Glutamatergic neuron (in vitro differentiated cells): ENCODE results near the gene CPE. TPM values are rescaled to one million over a fixed set of nuclear protein-coding genes. Genes with fewer than 3 reads are reported as not detected.

Experiments
- DNase-seq: peaks from one replicate; pipeline ENCODE4 v3.0.0; 2022
- H3K27ac Mint-ChIP-seq: one replicate; pipeline ENCODE4 v1.8.0; 2020; ENCODE audit warnings: mild to moderate bottlenecking, mixed read lengths, inconsistent platforms; ENCODE audit not compliant: unreplicated experiment
- H3K27me3 Mint-ChIP-seq: one replicate; pipeline ENCODE4 v1.8.0; 2020; ENCODE audit warnings: mild to moderate bottlenecking, moderate library complexity, mixed read lengths, inconsistent platforms; ENCODE audit not compliant: unreplicated experiment
- H3K36me3 Mint-ChIP-seq: one replicate; pipeline ENCODE4 v1.8.0; 2020; ENCODE audit warnings: mild to moderate bottlenecking, mixed read lengths, inconsistent platforms; ENCODE audit not compliant: unreplicated experiment
- H3K4me1 Mint-ChIP-seq: one replicate; pipeline ENCODE4 v1.8.0; 2020; ENCODE audit warnings: mild to moderate bottlenecking, low read depth, mixed read lengths, inconsistent platforms; ENCODE audit not compliant: unreplicated experiment
- H3K4me3 Mint-ChIP-seq: one replicate; pipeline ENCODE4 v1.8.0; 2020; ENCODE audit warnings: mild to moderate bottlenecking, mixed read lengths, inconsistent platforms; ENCODE audit not compliant: unreplicated experiment
- H3K9me3 Mint-ChIP-seq: one replicate; pipeline ENCODE4 v1.8.0; 2020; ENCODE audit warnings: mild to moderate bottlenecking, moderate library complexity, mixed read lengths, inconsistent platforms; ENCODE audit not compliant: unreplicated experiment
- total RNA-seq: library from RNA; stranded (reverse); fragmentation: NEBNext Ultra II Directional; extraction: Animal tissue kit (Norgen Biotek cat#: 25700); gene quantifications from one replicate; pipeline ENCODE4 v1.2.1, GENCODE V29; 2021; ENCODE audit not compliant: unreplicated experiment
- TF ChIP-seq, protein P1 (sequence below): fragments of 200-600 bp; sonication (generic); IDR thresholded peaks from one replicate; pipeline ENCODE4 v1.5.0; 2021; ENCODE audit not compliant: partially characterized antibody, unreplicated experiment

CPE gene
- total RNA-seq, 1 donor from 2014 or later: 253 TPM

DNA sequence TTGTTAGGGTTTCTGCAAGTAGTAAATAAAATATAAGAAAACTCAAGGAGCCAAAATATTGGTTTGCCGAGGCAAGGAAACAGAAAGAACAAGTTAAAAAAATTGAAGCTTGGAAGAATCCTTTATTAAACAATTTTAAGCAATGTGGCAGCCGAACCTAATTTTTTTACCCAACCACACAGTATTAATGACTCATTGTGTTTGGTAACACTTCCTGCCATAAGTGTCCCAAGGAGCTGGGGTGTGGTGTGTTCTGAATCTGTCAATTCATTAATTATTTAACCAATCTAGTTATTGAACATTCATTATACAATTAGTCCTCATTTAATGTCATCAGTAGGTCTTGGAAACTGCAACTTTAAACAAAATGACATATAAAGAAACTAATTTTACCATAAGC lies 19.3 kb upstream of the CPE start:
- no peak overlapping the region for H3K4me3 Mint-ChIP-seq
- H3K27me3 Mint-ChIP-seq: no peaks in the 10 kb centered on the region
- H3K4me1 Mint-ChIP-seq: peaks cover 12% of the 10 kb centered on the region
- DNase-seq: no peak
- no peak overlapping the region for H3K27ac Mint-ChIP-seq
- no peaks in the 10 kb centered on the region for H3K36me3 Mint-ChIP-seq
- TF ChIP-seq, protein P1, sequence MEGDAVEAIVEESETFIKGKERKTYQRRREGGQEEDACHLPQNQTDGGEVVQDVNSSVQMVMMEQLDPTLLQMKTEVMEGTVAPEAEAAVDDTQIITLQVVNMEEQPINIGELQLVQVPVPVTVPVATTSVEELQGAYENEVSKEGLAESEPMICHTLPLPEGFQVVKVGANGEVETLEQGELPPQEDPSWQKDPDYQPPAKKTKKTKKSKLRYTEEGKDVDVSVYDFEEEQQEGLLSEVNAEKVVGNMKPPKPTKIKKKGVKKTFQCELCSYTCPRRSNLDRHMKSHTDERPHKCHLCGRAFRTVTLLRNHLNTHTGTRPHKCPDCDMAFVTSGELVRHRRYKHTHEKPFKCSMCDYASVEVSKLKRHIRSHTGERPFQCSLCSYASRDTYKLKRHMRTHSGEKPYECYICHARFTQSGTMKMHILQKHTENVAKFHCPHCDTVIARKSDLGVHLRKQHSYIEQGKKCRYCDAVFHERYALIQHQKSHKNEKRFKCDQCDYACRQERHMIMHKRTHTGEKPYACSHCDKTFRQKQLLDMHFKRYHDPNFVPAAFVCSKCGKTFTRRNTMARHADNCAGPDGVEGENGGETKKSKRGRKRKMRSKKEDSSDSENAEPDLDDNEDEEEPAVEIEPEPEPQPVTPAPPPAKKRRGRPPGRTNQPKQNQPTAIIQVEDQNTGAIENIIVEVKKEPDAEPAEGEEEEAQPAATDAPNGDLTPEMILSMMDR: no peak
- no peaks in the 10 kb centered on the region for H3K9me3 Mint-ChIP-seq

DNA sequence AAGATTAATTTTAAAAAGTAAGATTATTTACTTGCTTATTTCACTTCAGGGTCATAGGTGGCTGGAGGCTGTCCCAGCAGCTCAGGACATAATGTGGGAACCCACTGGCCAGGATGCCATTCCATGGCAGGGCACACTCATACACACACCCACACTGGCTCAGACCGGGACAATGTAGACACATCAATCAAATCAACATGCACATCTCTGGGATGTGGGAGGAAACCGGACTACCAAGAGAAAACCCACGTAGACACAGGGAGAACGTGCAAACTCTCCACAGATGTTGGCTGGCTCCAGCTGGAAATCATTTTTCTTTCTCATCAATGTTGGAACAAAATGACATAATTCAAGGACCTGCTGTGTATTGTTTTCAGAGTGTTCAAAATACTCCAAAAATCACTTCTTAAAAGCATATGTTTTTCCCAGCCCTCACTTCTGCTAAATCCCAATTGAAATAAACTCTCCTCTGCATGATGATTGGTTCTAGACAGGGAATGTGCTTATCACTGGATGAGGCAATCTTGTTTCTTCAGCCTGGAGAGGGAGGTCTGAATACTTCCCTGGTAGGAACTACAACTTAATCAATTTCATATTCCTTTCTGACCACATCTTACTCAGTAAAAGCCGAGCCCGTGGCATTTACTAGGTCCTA lies 18.6 kb upstream of the CPE start:
- H3K4me1 Mint-ChIP-seq: peaks cover 12% of the 10 kb centered on the region
- no peaks in the 10 kb centered on the region for H3K9me3 Mint-ChIP-seq
- no peak for DNase-seq
- H3K27me3 Mint-ChIP-seq: no peaks in the 10 kb centered on the region
- no peak overlapping the region for H3K4me3 Mint-ChIP-seq
- TF ChIP-seq, protein P1: no peak
- H3K27ac Mint-ChIP-seq: no peak overlapping the region
- no peaks in the 10 kb centered on the region for H3K36me3 Mint-ChIP-seq

DNA sequence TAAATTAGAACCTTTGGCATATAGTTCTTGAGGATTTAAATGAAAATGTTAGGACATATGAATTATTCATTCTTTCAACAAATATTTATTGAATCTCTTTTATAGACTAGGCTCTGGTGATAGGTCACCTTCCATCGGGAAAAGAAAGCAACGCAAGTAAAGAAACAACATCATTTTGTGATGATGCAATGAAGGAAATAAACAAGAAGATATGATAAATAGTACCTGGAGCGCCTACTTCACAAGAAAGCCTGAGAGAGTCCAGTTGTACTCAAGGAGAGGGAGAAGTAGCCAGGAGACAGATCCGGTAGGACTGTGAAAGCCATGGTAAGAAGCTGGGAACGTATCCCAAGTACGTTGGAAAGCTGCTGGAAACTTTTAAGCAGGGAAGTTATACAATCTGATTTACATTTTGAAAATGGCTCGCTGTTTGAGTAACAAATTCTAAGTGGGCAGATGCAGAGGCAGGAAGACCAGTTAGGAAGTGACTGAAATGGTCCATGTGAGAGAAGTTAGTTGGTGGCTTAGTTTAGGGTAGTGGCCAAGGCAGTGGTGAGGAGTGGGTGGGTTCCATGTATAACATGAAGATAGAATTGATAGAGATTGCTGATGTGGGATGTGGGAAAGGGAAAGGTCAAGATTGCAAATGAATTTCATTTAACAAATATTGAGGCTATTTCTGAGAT lies 17.7 kb upstream of the CPE start:
- H3K36me3 Mint-ChIP-seq: no peaks in the 10 kb centered on the region
- TF ChIP-seq, protein P1: no peak
- H3K9me3 Mint-ChIP-seq: no peaks in the 10 kb centered on the region
- H3K4me1 Mint-ChIP-seq: peaks cover 12% of the 10 kb centered on the region
- DNase-seq: no peak
- no peak overlapping the region for H3K27ac Mint-ChIP-seq
- no peaks in the 10 kb centered on the region for H3K27me3 Mint-ChIP-seq
- H3K4me3 Mint-ChIP-seq: no peak overlapping the region

DNA sequence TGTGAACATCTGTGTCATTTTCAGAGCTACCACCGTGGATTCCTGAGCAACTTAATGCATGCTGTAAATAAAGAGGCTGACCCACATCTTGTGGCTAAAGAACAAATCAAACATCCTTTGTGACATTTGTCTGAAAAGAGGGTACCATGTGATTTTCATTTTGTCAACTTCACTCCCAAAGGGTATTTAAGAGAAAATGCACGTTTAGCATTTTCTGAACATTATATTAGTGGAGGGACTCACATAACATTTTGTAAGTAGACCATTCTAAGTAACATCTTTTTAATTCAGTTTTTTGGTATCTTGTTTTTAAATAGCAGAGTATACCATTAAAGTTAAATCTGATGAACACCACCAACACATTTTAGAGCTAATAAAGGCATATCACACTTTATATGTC lies 17.0 kb upstream of the CPE start:
- DNase-seq: no peak
- Mint-ChIP-seq H3K4me1 (peaks cover 12% of the 10 kb centered on the region), H3K27ac (no peak overlapping the region), H3K4me3 (no peak overlapping the region), H3K9me3 (no peaks in the 10 kb centered on the region), H3K27me3 (no peaks in the 10 kb centered on the region), H3K36me3 (no peaks in the 10 kb centered on the region)
- TF ChIP-seq, protein P1: no peak

DNA sequence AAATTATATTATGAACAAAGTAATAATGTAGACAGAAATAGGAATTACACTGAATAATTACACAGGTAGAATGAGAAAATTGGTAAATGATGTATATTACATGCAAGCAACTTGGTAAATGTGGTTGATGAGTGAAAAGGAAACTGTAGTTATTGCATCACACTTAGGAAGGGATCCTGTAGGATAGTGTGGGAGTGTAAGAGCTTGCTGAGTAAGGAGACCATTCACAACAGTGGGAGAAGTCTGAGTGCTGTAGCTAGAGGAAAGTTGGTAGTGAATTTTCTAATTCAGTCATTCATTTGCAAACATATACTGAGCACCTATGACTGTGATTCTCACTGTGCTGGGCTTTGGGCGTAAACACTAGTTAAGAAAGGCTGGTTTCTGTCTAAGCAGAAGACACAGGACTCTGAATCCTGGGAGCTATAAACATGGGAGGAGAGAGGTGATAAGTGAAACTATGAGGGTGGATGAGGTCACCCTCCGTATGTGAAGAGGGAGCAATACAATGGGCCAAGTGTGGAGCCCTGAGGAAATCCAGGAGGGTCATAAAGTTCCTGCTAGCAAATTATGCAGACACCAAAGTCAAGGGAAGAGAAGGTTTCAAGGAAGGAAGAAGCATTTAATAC lies 14.2 kb upstream of the CPE start:
- no peaks in the 10 kb centered on the region for H3K4me1 Mint-ChIP-seq
- H3K36me3 Mint-ChIP-seq: no peaks in the 10 kb centered on the region
- H3K4me3 Mint-ChIP-seq: no peak overlapping the region
- H3K27me3 Mint-ChIP-seq: no peaks in the 10 kb centered on the region
- TF ChIP-seq, protein P1: no peak
- DNase-seq: no peak
- H3K27ac Mint-ChIP-seq: no peak overlapping the region
- H3K9me3 Mint-ChIP-seq: no peaks in the 10 kb centered on the region
